Smooth muscle cell (in vitro differentiated cells): ENCODE measurements around the gene LEO1. TPM values are rescaled to one million over a fixed set of nuclear protein-coding genes. Genes with fewer than 3 reads are reported as not detected.
A peak's percentile ranks its signal among the peaks of the same experiment; 100 is the strongest.

Source experiments
- DNase-seq: peaks from one replicate; lab custom pipeline; 2025; ENCODE audit not compliant: unreplicated experiment; lab: John Stamatoyannopoulos, UW
- H2AFZ ChIP-seq: fragments of 200-600 bp; sonication (generic); 2 replicates; pipeline ENCODE4 v1.6.0; 2016; ENCODE audit warnings: antibody characterized with exemption, low read depth, mild to moderate bottlenecking
- H3F3A ChIP-seq: fragments of 200-600 bp; sonication (generic); 2 replicates; pipeline ENCODE4 v1.6.0; 2017; ENCODE audit warnings: antibody characterized with exemption, low read depth
- H3K27ac ChIP-seq: fragments of 200-600 bp; sonication (generic); 2 replicates; pipeline ENCODE4 v1.5.1; 2016; ENCODE audit warnings: low read depth, mild to moderate bottlenecking
- H3K27me3 ChIP-seq: fragments of 200-600 bp; sonication (generic); 2 replicates; pipeline ENCODE4 v1.6.1; 2016; ENCODE audit warnings: low read depth, mild to moderate bottlenecking
- H3K36me3 ChIP-seq: fragments of 200-600 bp; sonication (generic); 2 replicates; pipeline ENCODE4 v1.5.1; 2016; ENCODE audit warnings: low read depth
- H3K4me1 ChIP-seq: fragments of 200-600 bp; sonication (generic); 2 replicates; pipeline ENCODE4 v1.5.1; 2016; ENCODE audit warnings: low read depth
- H3K4me2 ChIP-seq: fragments of 200-600 bp; sonication (generic); 2 replicates; pipeline ENCODE4 v1.6.0; 2016; ENCODE audit warnings: mild to moderate bottlenecking
- H3K4me3 ChIP-seq: fragments of 200-600 bp; sonication (generic); 2 replicates; pipeline ENCODE4 v1.5.1; 2016; ENCODE audit warnings: mild to moderate bottlenecking
- H3K79me2 ChIP-seq: fragments of 200-600 bp; sonication (generic); 2 replicates; pipeline ENCODE4 v1.6.0; 2016; ENCODE audit warnings: low read depth, mild to moderate bottlenecking
- H3K9ac ChIP-seq: fragments of 200-600 bp; sonication (generic); 2 replicates; pipeline ENCODE4 v1.6.0; 2016; ENCODE audit warnings: low read depth
- H3K9me3 ChIP-seq: fragments of 200-600 bp; sonication (generic); replicated peaks from 2 replicates; pipeline ENCODE4 v1.5.1; 2016; ENCODE audit warnings: low read depth
- H4K20me1 ChIP-seq: fragments of 200-600 bp; sonication (generic); 2 replicates; pipeline ENCODE4 v1.6.0; 2016; ENCODE audit warnings: low read depth
- CTCF ChIP-seq: fragments of 200-600 bp; sonication (generic); IDR thresholded peaks from 2 replicates; pipeline ENCODE4 v1.5.1; 2017; ENCODE audit warnings: borderline replicate concordance, mild to moderate bottlenecking, antibody characterized with exemption; ENCODE audit not compliant: insufficient read depth, poor library complexity, severe bottlenecking
- WGBS: methylation state at CpG from one replicate; pipeline ENCODE4 v1.1.7; 2016; ENCODE audit warnings: low lambda C conversion rate; 5-methylcytosine and 5-hydroxymethylcytosine counted together
- polyA plus RNA-seq: library from polyadenylated mRNA; unstranded; fragments of >200 nt; fragmentation: Nextera tagmentation; extraction: Ambion mirVana; gene quantifications from 2 replicates; pipeline ENCODE4 v1.2.1, GENCODE V29; 2016
- total RNA-seq: library from RNA; depleted of rRNA; stranded (reverse); fragments of >200 nt; gene quantifications from 2 replicates; pipeline ENCODE4 v1.2.3, GENCODE V29; 2014

The LEO1 gene
- total and polyA plus RNA-seq, 2 experiments from 2014 or later = 20.5 to 26.6 TPM

- Histone ChIP-seq H4K20me1 (peaks cover 22% of the 10 kb centered on the region), H3K79me2 (peaks cover 4% of the 10 kb centered on the region), H3K9ac (no peak overlapping the region), H3K4me2 (no peak overlapping the region), H3F3A (no peaks in the 10 kb centered on the region), H3K36me3 (peaks cover 7% of the 10 kb centered on the region), H3K4me1 (peaks cover 5% of the 10 kb centered on the region), H3K27me3 (no peaks in the 10 kb centered on the region), H2AFZ (no peak overlapping the region), H3K4me3 (no peak overlapping the region), H3K27ac (no peak overlapping the region), H3K9me3 (no peaks in the 10 kb centered on the region)
- TF ChIP-seq CTCF = no peak
- no peak for DNase-seq
- 93% methylated on average over 2 of the region's 2 CpGs for WGBS
These were observed 62.0 kb downstream of the LEO1 start for GRCh38 chr15:51909584-51909983.

- H4K20me1 ChIP-seq = peaks cover 22% of the 10 kb centered on the region
- no peak overlapping the region for H3K4me2 ChIP-seq
- peaks cover 4% of the 10 kb centered on the region for H3K79me2 ChIP-seq
- TF ChIP-seq CTCF = no peak
- DNase-seq = no peak
- H3K9me3 ChIP-seq = no peaks in the 10 kb centered on the region
- H3K27me3 ChIP-seq = no peaks in the 10 kb centered on the region
- H3K9ac ChIP-seq = no peak overlapping the region
- H3K36me3 ChIP-seq = peaks cover 16% of the 10 kb centered on the region
- peak overlapping the region; percentile 76 for H3K27ac ChIP-seq
- WGBS = 100% methylated on average over 1 of the region's 1 CpG
- no peak overlapping the region for H2AFZ ChIP-seq
- no peaks in the 10 kb centered on the region for H3F3A ChIP-seq
- peaks cover 5% of the 10 kb centered on the region for H3K4me1 ChIP-seq
- no peak overlapping the region for H3K4me3 ChIP-seq
These were observed 63.3 kb downstream of the LEO1 start for GRCh38 chr15:51908316-51908715.

- H3K9me3 ChIP-seq = no peaks in the 10 kb centered on the region
- H3K4me3 ChIP-seq = no peak overlapping the region
- peaks cover 21% of the 10 kb centered on the region for H3K36me3 ChIP-seq
- no peak for DNase-seq
- no peak overlapping the region for H2AFZ ChIP-seq
- peaks cover 5% of the 10 kb centered on the region for H3K4me1 ChIP-seq
- H3K27me3 ChIP-seq = no peaks in the 10 kb centered on the region
- H3K9ac ChIP-seq = no peak overlapping the region
- H3F3A ChIP-seq = no peaks in the 10 kb centered on the region
- H3K27ac ChIP-seq = peak overlapping the region; percentile 76
- no peak for TF ChIP-seq CTCF
- peaks cover 4% of the 10 kb centered on the region for H3K79me2 ChIP-seq
- WGBS = 82% methylated on average over 8 of the region's 8 CpGs
- peaks cover 22% of the 10 kb centered on the region for H4K20me1 ChIP-seq
- no peak overlapping the region for H3K4me2 ChIP-seq
These were observed 64.3 kb downstream of the LEO1 start for GRCh38 chr15:51907136-51907862.

GRCh38 chr15:51904931-51905330 lies 66.6 kb downstream of the LEO1 start:
- Histone ChIP-seq H3K27ac (no peak overlapping the region), H3K36me3 (peaks cover 32% of the 10 kb centered on the region), H4K20me1 (peaks cover 22% of the 10 kb centered on the region), H3F3A (no peaks in the 10 kb centered on the region), H3K79me2 (no peaks in the 10 kb centered on the region), H3K4me3 (no peak overlapping the region), H3K27me3 (no peaks in the 10 kb centered on the region), H3K9ac (no peak overlapping the region), H3K4me2 (no peak overlapping the region), H3K9me3 (no peaks in the 10 kb centered on the region), H2AFZ (no peak overlapping the region), H3K4me1 (peaks cover 5% of the 10 kb centered on the region)
- 84% methylated on average over 4 of the region's 4 CpGs for WGBS
- no peak for DNase-seq
- no peak for TF ChIP-seq CTCF
